GM12891 (cell line): Measurements from ENCODE around the gene PRKCE.

Experiments used
- DNase-seq: peaks from one replicate; pipeline ENCODE4 v3.0.0; 2011; ENCODE audit warnings: low spot score; ENCODE audit not compliant: insufficient read length
- FAIRE-seq: peaks from 2 replicates; lab custom pipeline; 2011; peaks lifted over from hg19 to GRCh38; lab: Jason Lieb, UNC
- PAX5 ChIP-seq: IDR thresholded peaks from 2 replicates; pipeline ENCODE4 v1.6.1; 2011; ENCODE audit warnings: low read length, moderate library complexity, mild to moderate bottlenecking; ENCODE audit not compliant: insufficient read depth, severe bottlenecking
- POLR2A ChIP-seq: IDR thresholded peaks from 2 replicates; pipeline ENCODE4 v1.6.1; 2011; ENCODE audit warnings: low read depth, low read length, control low read depth
- POLR2AphosphoS5 ChIP-seq: IDR thresholded peaks from 2 replicates; pipeline ENCODE4 v1.6.1; 2011; ENCODE audit warnings: low read depth, low read length, control low read depth
- POU2F2 ChIP-seq: IDR thresholded peaks from 2 replicates; pipeline ENCODE4 v1.6.1; 2011; ENCODE audit warnings: low read depth, mild to moderate bottlenecking, control low read depth, low read length, moderate library complexity
- SPI1 ChIP-seq: IDR thresholded peaks from 2 replicates; pipeline ENCODE4 v1.6.1; 2011; ENCODE audit warnings: low read depth, low read length, control low read depth
- TAF1 ChIP-seq: IDR thresholded peaks from 2 replicates; pipeline ENCODE4 v1.6.1; 2011; ENCODE audit warnings: low read depth, low read length, control low read depth

Gene PRKCE

DNA sequence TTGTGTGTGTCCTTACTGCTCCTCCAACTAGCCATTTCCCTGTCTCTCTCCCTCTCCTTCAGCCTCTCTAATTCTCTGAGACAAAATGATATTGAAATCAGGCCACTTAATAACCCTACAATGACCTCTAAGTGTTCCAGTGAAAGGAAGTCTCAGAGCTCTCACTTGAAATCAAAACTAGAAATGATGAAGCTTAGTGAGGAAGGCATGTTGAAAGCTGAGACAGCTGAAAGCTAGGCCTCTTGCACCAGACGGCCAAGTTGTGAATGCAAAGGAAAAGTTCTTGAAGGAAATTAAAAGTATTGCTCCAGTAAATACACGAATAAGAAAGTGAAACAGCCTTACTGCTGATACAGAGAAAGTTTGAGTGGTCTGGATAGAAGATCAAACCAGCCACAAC, 72.9 kb downstream of the PRKCE start:
- peak; percentile 82 for FAIRE-seq
- TF ChIP-seq PAX5 (no peak), SPI1 (no peak), POU2F2 (no peak), TAF1 (no peak), POLR2AphosphoS5 (no peak), POLR2A (no peak)
- no peak for DNase-seq

DNA sequence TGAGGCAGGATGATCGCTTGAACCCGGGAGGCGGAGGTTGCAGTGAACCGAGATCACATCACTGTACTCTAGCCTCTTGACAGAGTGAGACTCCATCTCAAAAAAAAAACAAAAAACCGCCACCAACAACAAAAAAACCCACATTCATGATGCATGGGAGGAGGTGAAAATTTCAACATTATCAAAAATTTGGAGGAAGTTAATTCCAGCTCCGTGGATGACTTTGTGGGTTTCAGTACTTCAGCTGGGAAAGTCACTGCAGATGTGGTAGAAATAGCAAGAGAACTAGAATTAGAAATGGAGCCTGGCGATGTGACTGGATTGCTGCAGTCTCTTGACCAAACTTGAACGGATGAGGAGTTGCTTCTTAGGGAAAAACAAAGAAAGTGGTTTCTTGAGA, 74.3 kb downstream of the PRKCE start:
- TF ChIP-seq POU2F2 = no peak
- no peak for TF ChIP-seq POLR2AphosphoS5
- no peak for TF ChIP-seq POLR2A
- no peak for TF ChIP-seq TAF1
- no peak for TF ChIP-seq SPI1
- no peak for TF ChIP-seq PAX5
- DNase-seq = no peak
- FAIRE-seq = no peak

DNA sequence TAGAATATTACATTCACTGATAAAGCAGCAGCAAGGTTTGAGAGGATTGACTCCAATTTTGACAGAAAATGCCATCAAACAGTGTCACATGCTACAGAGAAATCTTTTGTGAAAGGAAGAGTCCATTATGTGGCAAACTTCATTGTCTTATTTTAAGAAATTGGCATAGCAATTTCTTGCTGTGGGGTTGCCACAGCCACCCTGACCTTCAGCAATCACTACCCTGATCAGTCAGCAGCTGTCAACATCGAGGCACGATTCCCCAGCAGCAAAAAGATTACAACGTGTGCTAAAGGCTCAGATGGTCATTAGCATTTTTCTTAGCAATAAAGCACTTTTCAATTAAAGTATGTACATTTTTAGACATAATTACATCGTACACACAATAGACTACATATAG, 74.7 kb downstream of the PRKCE start:
- DNase-seq (no peak), FAIRE-seq (no peak)
- TF ChIP-seq SPI1 = no peak
- no peak for TF ChIP-seq POLR2AphosphoS5
- TF ChIP-seq TAF1 = no peak
- no peak for TF ChIP-seq PAX5
- no peak for TF ChIP-seq POLR2A
- no peak for TF ChIP-seq POU2F2

DNA sequence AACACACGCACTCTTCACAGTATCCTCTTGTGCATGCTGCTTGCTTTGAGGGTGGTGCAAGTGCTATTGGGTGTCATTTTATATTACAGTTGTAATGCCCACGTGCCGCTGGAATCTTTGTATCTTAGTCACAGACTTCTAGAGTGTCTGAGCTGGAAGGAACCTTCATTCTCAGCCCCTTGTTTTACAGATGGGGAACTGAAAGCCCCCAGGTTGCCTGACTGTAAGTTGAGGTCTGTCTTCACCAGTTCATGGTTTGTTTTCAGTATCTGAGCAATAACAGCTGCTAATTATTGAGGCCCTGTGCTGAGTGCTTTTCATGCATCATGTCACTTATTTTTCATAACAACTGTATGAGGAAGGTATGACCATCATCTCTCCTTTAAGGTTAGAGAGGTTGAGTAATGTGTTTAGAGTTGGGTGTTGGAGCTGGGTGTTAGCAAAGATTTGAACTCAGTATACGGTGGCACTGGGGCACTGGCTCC, 77.0 kb downstream of the PRKCE start:
- FAIRE-seq = peak; percentile 97
- TF ChIP-seq TAF1 = peak; percentile 40; the same call in 1 of the 2 replicates
- TF ChIP-seq POU2F2 = peak; percentile 61; the same call in 1 of the 2 replicates
- TF ChIP-seq PAX5 = peak; percentile 76
- TF ChIP-seq POLR2AphosphoS5 = no peak
- TF ChIP-seq SPI1 = peak; percentile 99
- no peak for TF ChIP-seq POLR2A
- peak; percentile 44 for DNase-seq

DNA sequence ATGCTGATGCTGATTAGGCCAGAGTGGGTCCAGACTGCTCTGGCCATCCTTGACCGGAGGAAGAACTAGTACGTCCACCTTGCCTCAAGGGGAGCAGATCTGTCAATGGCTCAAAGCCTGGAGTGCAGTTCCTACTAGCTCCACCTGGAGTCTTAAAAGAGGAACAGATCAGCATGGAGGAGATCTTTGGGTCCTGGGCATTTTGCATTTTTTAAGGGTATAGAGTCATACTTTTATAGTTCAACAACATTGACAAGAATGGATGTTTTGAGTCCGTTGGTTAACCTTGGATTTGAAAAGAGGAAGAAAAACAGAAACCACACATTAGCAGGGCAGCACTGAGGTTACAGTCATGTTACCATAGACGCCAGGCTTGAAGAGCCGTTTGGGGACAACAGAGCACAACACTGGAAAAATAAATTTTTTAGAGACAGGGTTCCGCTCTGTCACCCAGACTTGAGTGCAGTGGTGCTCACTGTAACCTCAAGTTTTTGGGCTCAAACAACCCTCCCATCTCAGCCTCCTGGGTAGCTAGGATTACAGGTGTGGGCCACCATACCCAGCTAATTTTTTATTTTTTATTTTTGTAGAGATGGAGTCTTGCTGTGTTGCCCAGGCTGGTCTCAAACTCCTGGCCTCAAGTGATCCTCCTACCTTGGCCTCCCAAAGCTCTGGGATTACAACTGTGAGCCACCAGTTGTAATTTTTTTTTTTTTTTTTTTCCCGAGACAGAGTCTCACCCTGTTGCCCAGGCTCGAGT, 78.5 kb downstream of the PRKCE start:
- peak; percentile 77 for FAIRE-seq
- TF ChIP-seq POU2F2 = no peak
- TF ChIP-seq POLR2A = 0 out of 2 replicates have a peak, but pooled peaks have one; percentile 59
- peak; percentile 82 for TF ChIP-seq SPI1
- TF ChIP-seq POLR2AphosphoS5 = 0 out of 2 replicates have a peak, but pooled peaks have one; percentile 37
- no peak for TF ChIP-seq TAF1
- TF ChIP-seq PAX5 = peak; percentile 88
- DNase-seq = peak; percentile 17

DNA sequence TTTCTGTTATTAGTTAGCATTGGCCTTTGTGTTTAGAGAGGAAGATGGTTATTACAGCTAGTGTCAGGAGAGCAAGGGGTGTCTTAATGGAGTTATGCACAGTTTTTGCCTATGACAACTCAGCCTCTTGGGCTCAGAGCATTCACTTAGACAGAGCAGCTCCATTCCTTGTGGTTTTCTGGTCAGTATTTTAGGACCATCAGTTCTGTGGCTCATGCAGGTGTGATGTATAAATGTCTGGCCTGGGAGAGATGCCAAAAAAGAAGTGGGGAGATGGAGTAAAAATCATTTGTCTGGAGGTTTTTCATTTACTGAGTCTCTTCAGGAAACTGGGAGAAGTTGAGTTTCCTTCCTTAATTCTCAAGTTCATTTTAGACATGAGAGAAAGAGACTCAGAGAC, 79.7 kb downstream of the PRKCE start:
- TF ChIP-seq POLR2A (no peak), PAX5 (no peak), SPI1 (no peak), TAF1 (no peak), POU2F2 (no peak), POLR2AphosphoS5 (no peak)
- DNase-seq (no peak), FAIRE-seq (no peak)

DNA sequence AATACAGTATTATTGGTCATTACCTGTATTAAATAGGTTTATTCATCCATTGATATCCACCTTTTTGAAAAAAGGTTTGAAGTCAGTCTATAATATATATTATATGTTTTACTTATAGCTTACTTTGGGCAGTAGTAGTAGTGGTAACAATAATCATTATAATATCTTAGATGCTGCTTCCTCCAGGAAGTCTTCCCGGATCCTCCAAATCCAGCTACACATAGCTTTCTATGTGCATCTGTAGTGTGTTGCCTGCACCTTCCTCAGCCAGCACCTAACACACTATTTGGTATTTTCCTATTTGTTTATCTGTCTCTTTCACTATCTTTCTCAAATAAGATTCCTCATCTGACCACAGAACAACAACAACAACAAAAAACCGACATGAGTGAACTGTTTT, 81.0 kb downstream of the PRKCE start:
- TF ChIP-seq SPI1 = no peak
- no peak for FAIRE-seq
- DNase-seq = no peak

DNA sequence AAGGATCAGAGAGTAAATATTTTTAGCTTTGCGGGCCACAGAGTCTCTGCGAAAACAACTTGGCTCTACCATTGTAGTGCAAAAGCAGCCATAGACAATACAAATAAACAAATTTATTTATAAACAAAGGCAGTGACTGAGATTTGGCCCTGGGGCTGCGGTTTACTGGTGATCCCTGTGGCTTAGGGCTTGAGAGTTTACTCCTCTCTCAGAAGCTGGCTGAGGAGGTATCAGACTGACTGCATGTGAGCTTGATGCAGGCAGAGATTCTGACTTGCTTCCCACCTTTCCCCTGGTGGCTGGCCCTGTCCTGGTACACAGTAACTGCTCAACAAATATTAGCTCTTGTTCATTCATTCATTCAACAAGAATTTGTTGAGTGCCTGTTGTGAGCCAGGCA, 81.5 kb downstream of the PRKCE start:
- FAIRE-seq = no peak
- no peak for DNase-seq

DNA sequence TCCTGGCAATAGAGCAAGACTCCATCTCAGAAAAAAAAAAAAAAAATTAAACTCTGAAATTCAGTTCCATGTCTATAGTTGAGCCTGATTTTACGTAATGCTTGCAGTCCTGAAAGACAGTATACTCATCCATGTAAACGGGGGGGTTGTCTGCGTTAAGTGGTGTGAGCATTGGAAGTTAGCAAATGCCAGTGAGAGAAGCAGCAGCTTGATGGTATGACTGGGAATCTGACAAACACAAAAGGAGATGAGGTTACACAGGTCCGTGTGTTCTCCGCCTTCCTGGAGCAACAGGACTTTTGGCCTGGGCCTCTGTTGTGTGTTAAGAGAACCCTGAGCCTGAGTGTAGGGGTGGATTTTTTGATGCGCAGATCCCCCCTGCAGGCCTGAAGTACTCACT, 82.9 kb downstream of the PRKCE start:
- no peak for FAIRE-seq
- DNase-seq = no peak

More for the DNA sequence above, 81.5 kb downstream of the PRKCE start:
- no peak for TF ChIP-seq PAX5
- no peak for TF ChIP-seq SPI1
- no peak for TF ChIP-seq POU2F2
- no peak for TF ChIP-seq POLR2A
- no peak for TF ChIP-seq TAF1
- TF ChIP-seq POLR2AphosphoS5 = no peak

More for the DNA sequence above, 82.9 kb downstream of the PRKCE start:
- TF ChIP-seq PAX5 = no peak
- no peak for TF ChIP-seq POLR2AphosphoS5
- TF ChIP-seq POU2F2 = no peak
- no peak for TF ChIP-seq TAF1
- no peak for TF ChIP-seq POLR2A
- no peak for TF ChIP-seq SPI1
